Astrocyte (in vitro differentiated cells and primary cell): ENCODE results near the gene CAMK2N1. TPM values are rescaled to one million over a fixed set of nuclear protein-coding genes. Genes with fewer than 3 reads are reported as not detected.

Experiments
- DNase-seq: peaks from one replicate; pipeline ENCODE4 v3.0.0-alpha.2; 2010; ENCODE audit warnings: low read depth
- FAIRE-seq: peaks from 2 replicates; lab custom pipeline; 2011; peaks lifted over from hg19 to GRCh38; lab: Jason Lieb, UNC
- H2AFZ ChIP-seq: 2 replicates; pipeline ENCODE4 v1.6.0; 2012; ENCODE audit warnings: low read depth, low read length, inconsistent platforms
- H3K27ac ChIP-seq: 2 replicates; pipeline ENCODE4 v1.5.1; 2011; ENCODE audit warnings: low read depth, low read length, inconsistent platforms
- H3K27me3 ChIP-seq: 2 replicates; pipeline ENCODE4 v1.6.0; 2011; ENCODE audit warnings: low read length, inconsistent platforms; ENCODE audit not compliant: insufficient read depth
- H3K36me3 ChIP-seq: 2 replicates; pipeline ENCODE4 v1.5.1; 2011; ENCODE audit warnings: low read length, inconsistent platforms; ENCODE audit not compliant: insufficient read depth
- H3K4me1 ChIP-seq: 2 replicates; pipeline ENCODE4 v1.5.1; 2011; ENCODE audit warnings: low read length, inconsistent platforms; ENCODE audit not compliant: insufficient read depth
- H3K4me2 ChIP-seq: 2 replicates; pipeline ENCODE4 v1.6.0; 2012; ENCODE audit warnings: low read length, inconsistent platforms
- H3K4me3 ChIP-seq: 2 replicates; pipeline ENCODE4 v1.5.1; 2011; ENCODE audit warnings: low read depth, mild to moderate bottlenecking, low read length, inconsistent platforms; ENCODE audit not compliant: insufficient read depth
- H3K79me2 ChIP-seq: 2 replicates; pipeline ENCODE4 v1.6.0; 2012; ENCODE audit warnings: mild to moderate bottlenecking, low read length, inconsistent platforms; ENCODE audit not compliant: insufficient read depth
- H3K9ac ChIP-seq: 2 replicates; pipeline ENCODE4 v1.6.0; 2012; ENCODE audit warnings: mild to moderate bottlenecking, low read length, inconsistent platforms
- H3K9me3 ChIP-seq: 2 replicates; pipeline ENCODE4 v1.5.1; 2012; ENCODE audit warnings: low read depth, mild to moderate bottlenecking, low read length, inconsistent platforms; ENCODE audit not compliant: insufficient read depth
- H4K20me1 ChIP-seq: 2 replicates; pipeline ENCODE4 v1.6.0; 2012; ENCODE audit warnings: low read length, inconsistent platforms; ENCODE audit not compliant: insufficient read depth
- H3K27ac Mint-ChIP-seq: one replicate; pipeline ENCODE4 v1.8.0; 2021; ENCODE audit warnings: mild to moderate bottlenecking, mixed read lengths; ENCODE audit not compliant: unreplicated experiment
- H3K27me3 Mint-ChIP-seq: one replicate; pipeline ENCODE4 v1.8.0; 2021; ENCODE audit warnings: low read depth, mixed read lengths; ENCODE audit not compliant: unreplicated experiment
- H3K36me3 Mint-ChIP-seq: one replicate; pipeline ENCODE4 v1.8.0; 2021; ENCODE audit warnings: low read depth, mixed read lengths; ENCODE audit not compliant: unreplicated experiment
- H3K4me1 Mint-ChIP-seq: one replicate; pipeline ENCODE4 v1.8.0; 2021; ENCODE audit warnings: low read depth, mixed read lengths; ENCODE audit not compliant: unreplicated experiment
- H3K4me3 Mint-ChIP-seq: one replicate; pipeline ENCODE4 v1.8.0; 2021; ENCODE audit warnings: mild to moderate bottlenecking, moderate library complexity, mixed read lengths; ENCODE audit not compliant: unreplicated experiment
- H3K9me3 Mint-ChIP-seq: one replicate; pipeline ENCODE4 v1.8.0; 2021; ENCODE audit warnings: mild to moderate bottlenecking, mixed read lengths; ENCODE audit not compliant: unreplicated experiment
- EZH2 ChIP-seq: IDR thresholded peaks from 2 replicates; pipeline ENCODE4 v1.6.1; 2012; ENCODE audit warnings: mild to moderate bottlenecking, low read length, inconsistent platforms; ENCODE audit not compliant: insufficient read depth
- total RNA-seq: library from RNA; stranded (reverse); gene quantifications from 2 replicates; pipeline ENCODE4 v1.2.1, GENCODE V29; 2021
- TF ChIP-seq, protein P1 (sequence below): IDR thresholded peaks from 2 replicates; pipeline ENCODE4 v1.5.1; 2011; ENCODE audit warnings: low read depth, mild to moderate bottlenecking, inconsistent platforms, low read length, moderate library complexity; ENCODE audit not compliant: insufficient read depth

CAMK2N1 gene
- total RNA-seq, 1 donor from 2014 or later: 18.9 TPM

DNA sequence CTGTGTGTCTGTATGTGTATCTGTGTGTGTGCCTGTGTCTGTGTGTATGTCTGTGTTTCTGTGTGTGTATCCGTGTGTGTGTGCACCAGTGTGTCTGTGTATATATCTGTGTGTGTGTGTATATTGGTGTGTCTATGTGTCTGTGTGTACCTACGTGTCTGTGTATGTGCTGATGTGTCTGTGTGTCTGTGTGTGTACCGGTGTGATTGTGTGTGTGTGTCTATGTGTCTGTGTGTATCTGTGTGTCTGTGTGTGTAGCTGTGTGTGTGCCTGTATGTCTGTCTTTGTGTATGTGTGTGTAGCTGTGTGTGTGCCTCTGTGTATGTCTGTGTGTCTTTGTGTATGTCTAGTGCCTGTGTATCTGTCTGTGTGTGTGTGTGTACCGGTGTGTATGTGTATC lies 32.0 kb downstream of the CAMK2N1 start:
- FAIRE-seq (no peak), DNase-seq (no peak)
- peaks cover 3% of the 10 kb centered on the region for H3K9me3 Mint-ChIP-seq
- H3K79me2 ChIP-seq: no peaks in the 10 kb centered on the region
- H4K20me1 ChIP-seq: no peaks in the 10 kb centered on the region
- no peak overlapping the region for H3K9ac ChIP-seq
- no peak overlapping the region for H2AFZ ChIP-seq
- H3K36me3 ChIP-seq: no peaks in the 10 kb centered on the region
- no peak overlapping the region for H3K4me2 ChIP-seq
- no peaks in the 10 kb centered on the region for H3K9me3 ChIP-seq
- H3K4me1 ChIP-seq: no peaks in the 10 kb centered on the region
- no peak overlapping the region for H3K4me3 Mint-ChIP-seq
- H3K4me3 ChIP-seq: no peak overlapping the region
- H3K27ac Mint-ChIP-seq: no peak overlapping the region
- H3K27ac ChIP-seq: no peak overlapping the region
- no peaks in the 10 kb centered on the region for H3K36me3 Mint-ChIP-seq
- peaks cover 17% of the 10 kb centered on the region for H3K27me3 ChIP-seq
- TF ChIP-seq, protein P1, sequence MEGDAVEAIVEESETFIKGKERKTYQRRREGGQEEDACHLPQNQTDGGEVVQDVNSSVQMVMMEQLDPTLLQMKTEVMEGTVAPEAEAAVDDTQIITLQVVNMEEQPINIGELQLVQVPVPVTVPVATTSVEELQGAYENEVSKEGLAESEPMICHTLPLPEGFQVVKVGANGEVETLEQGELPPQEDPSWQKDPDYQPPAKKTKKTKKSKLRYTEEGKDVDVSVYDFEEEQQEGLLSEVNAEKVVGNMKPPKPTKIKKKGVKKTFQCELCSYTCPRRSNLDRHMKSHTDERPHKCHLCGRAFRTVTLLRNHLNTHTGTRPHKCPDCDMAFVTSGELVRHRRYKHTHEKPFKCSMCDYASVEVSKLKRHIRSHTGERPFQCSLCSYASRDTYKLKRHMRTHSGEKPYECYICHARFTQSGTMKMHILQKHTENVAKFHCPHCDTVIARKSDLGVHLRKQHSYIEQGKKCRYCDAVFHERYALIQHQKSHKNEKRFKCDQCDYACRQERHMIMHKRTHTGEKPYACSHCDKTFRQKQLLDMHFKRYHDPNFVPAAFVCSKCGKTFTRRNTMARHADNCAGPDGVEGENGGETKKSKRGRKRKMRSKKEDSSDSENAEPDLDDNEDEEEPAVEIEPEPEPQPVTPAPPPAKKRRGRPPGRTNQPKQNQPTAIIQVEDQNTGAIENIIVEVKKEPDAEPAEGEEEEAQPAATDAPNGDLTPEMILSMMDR: no peak
- peaks cover 38% of the 10 kb centered on the region for H3K27me3 Mint-ChIP-seq
- H3K4me1 Mint-ChIP-seq: no peaks in the 10 kb centered on the region

DNA sequence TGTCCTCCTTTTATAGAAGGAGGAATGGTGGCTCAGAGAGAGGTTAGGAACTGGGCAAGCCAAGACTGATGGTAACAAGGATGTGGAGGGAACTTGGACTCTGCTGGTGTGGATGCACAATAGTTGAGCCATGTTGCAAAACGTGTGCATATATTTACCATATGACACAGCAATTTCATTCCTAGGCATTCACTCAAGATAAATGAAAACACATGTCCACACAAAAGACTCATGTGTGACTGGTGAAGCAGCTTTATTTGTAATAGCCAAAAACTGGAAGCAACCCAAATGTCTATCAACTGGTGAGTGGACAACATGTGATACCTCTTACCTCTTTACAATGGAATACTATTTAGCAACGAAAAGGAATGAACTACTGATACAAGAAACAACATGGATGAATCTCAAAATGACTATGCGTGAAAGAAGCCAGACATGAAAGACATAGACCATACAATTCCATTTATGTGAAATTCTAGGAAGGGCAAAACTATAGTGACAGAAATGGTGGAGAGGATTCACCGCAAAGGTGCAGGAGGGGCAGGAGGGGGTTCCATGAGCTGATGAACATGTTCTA lies 36.2 kb downstream of the CAMK2N1 start:
- H3K4me3 ChIP-seq: no peak overlapping the region
- H3K36me3 ChIP-seq: no peaks in the 10 kb centered on the region
- no peaks in the 10 kb centered on the region for H3K4me1 Mint-ChIP-seq
- FAIRE-seq: no peak
- H3K4me3 Mint-ChIP-seq: no peak overlapping the region
- no peaks in the 10 kb centered on the region for H3K9me3 ChIP-seq
- H3K9ac ChIP-seq: no peak overlapping the region
- DNase-seq: peak; percentile 33
- peaks cover 32% of the 10 kb centered on the region for H3K27me3 Mint-ChIP-seq
- no peaks in the 10 kb centered on the region for H3K36me3 Mint-ChIP-seq
- no peaks in the 10 kb centered on the region for H4K20me1 ChIP-seq
- no peaks in the 10 kb centered on the region for H3K79me2 ChIP-seq
- peaks cover 20% of the 10 kb centered on the region for H3K27me3 ChIP-seq
- no peak overlapping the region for H3K27ac Mint-ChIP-seq
- no peak overlapping the region for H3K27ac ChIP-seq
- peaks cover 5% of the 10 kb centered on the region for H3K9me3 Mint-ChIP-seq
- no peaks in the 10 kb centered on the region for H3K4me1 ChIP-seq
- TF ChIP-seq EZH2: no peak
- TF ChIP-seq, protein P1: no peak
- no peak overlapping the region for H3K4me2 ChIP-seq
- no peak overlapping the region for H2AFZ ChIP-seq

DNA sequence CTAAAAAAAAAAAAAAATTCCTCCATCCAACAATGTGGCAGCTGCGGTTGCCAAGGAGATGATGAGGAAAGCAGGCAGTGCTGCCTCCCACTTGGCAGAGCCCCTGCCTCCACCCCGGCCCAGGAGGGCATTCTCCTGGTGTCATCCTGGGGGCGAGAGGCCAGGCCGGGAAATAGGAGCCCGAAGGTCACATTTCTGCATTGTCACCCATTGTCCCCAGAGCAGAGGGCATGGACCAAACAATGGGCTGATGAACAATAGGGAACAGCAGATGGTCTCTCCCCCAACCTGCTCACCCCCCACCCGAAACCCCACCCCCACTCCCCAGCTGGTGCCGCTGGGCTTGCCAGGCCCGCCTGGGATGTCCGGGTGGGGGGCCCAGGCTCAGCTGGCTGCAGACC lies 37.3 kb downstream of the CAMK2N1 start:
- Histone ChIP-seq H3K9ac (no peak overlapping the region), H2AFZ (no peak overlapping the region), H3K4me2 (no peak overlapping the region), H4K20me1 (no peaks in the 10 kb centered on the region), H3K27me3 (peaks cover 20% of the 10 kb centered on the region), H3K79me2 (no peaks in the 10 kb centered on the region), H3K4me3 (no peak overlapping the region), H3K27ac (no peak overlapping the region), H3K36me3 (no peaks in the 10 kb centered on the region), H3K9me3 (no peaks in the 10 kb centered on the region), H3K4me1 (no peaks in the 10 kb centered on the region)
- Mint-ChIP-seq H3K4me1 (no peaks in the 10 kb centered on the region), H3K9me3 (peaks cover 5% of the 10 kb centered on the region), H3K27me3 (peaks cover 32% of the 10 kb centered on the region), H3K36me3 (no peaks in the 10 kb centered on the region), H3K27ac (no peak overlapping the region), H3K4me3 (no peak overlapping the region)
- DNase-seq (no peak), FAIRE-seq (no peak)
- TF ChIP-seq, protein P1: no peak
- no peak for TF ChIP-seq EZH2
